Measurements from ENCODE around the gene CCDC24. TPM values are rescaled to one million over a fixed set of nuclear protein-coding genes. Genes with fewer than 3 reads are reported as not detected.

The CCDC24 gene
- total RNA-seq, 4 donors from 2014 or later = 0.73 to 2.9 (median 1.2) TPM

DNA sequence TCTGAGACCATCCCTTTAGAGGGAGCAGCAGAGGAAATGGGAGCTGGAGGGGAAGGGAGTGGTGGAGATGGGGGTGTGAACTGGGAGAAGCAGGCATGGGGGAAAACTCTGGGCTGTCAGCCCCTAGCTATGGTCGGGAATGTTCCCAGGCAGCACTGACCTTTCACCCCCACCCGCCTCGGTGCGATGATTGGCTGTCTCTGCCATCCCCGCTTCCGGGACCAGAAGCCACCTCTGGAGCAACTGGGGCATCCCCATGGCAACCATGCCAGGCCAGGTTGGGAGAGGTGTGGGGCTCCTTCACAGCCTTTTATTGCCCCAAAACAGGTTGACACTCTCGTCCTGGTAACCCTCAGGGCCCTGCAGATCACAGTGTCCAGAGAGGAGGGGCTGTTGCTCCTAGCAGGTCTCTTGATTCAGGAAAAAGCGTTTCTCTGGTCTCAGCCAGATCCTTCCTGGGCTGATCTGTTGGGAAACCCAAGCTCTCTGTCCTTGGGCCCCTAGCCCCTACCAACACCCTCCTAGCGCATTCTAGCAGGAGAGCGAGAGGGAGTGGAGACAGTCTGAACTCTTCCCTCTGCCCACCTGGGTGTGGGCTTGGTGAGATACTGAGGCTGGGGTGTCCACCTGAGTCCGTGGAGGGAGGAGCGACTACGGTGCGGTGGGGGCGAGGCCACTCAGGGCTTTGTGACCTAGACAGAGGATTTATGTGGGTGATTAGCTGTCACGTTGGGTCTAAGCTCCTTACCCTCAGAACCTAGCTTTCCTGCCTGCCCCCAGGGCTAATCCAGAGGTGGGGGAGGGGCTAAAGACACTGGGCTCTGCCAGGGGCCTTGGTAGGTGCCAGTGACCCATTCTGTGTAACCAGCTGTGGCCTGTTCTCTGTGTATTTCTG, 52.0 kb downstream of the CCDC24 start:
- no peaks in the 10 kb centered on the region for H3K4me1 ChIP-seq
- intact Hi-C loops (cut with DNase I; ENCODE audit: low total_unique reads) (no loop called here), in situ Hi-C loops (cut with MboI; ENCODE audit: low sequenced_read_pairs in 4 of 4) (loop anchor here in 3 of 4 donors (5.0 to 25.0 kb wide), 5 partner anchors 36 to 519 kb away; partner anchors contain the start of genes PTPRF (in 2 of the 3) and CCDC24 (in 1 of the 3))
- ATAC-seq (no peak), DNase-seq (no peak)
- no peak overlapping the region for H3K27ac ChIP-seq
- no peaks in the 10 kb centered on the region for H3K36me3 ChIP-seq
- H3K4me3 ChIP-seq = no peak overlapping the region
- no peaks in the 10 kb centered on the region for H3K9me3 ChIP-seq
- TF ChIP-seq POLR2A (IDR thresholded peaks at IDR 0.05) = no peak
- TF ChIP-seq, protein P1, sequence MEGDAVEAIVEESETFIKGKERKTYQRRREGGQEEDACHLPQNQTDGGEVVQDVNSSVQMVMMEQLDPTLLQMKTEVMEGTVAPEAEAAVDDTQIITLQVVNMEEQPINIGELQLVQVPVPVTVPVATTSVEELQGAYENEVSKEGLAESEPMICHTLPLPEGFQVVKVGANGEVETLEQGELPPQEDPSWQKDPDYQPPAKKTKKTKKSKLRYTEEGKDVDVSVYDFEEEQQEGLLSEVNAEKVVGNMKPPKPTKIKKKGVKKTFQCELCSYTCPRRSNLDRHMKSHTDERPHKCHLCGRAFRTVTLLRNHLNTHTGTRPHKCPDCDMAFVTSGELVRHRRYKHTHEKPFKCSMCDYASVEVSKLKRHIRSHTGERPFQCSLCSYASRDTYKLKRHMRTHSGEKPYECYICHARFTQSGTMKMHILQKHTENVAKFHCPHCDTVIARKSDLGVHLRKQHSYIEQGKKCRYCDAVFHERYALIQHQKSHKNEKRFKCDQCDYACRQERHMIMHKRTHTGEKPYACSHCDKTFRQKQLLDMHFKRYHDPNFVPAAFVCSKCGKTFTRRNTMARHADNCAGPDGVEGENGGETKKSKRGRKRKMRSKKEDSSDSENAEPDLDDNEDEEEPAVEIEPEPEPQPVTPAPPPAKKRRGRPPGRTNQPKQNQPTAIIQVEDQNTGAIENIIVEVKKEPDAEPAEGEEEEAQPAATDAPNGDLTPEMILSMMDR (IDR thresholded peaks at IDR 0.05 in 4 of 5, conservative IDR thresholded peaks at IDR 0.05 in 1 of 5) = no peak
- no peaks in the 10 kb centered on the region for H3K27me3 ChIP-seq

DNA sequence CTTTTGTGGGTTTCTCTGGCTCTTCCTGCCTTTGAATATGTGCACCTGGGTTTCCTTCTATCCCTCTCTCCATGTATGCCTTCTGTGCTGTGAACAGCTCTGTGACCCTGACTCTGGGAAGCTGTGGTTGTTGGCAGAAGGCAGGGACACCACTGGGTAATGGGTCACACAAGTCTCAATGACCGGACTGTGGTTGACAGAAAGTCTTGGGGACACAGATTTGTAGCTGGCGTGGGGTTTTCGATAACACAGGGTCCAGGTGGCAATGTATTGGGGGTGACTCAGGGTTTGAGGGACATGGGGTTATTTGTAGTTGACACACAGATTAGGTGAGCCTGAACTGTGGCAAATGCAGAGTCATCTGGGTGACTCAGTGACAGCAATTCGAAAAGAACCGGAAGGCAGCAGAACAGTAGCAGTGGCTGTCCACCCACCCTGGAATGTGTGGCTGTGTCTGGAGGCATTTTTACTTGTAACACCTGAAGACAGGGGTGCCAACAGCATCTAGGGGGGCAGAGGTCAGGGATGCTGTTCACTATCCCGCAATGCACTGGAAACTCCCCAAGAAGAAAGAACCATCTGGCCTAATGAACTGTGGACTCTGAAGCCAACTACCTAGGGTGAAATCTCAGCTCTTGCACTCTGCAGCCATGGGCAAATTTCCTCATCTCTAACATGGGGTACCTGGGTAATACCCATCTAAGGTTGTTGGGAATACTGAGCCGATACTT, 52.8 kb downstream of the CCDC24 start:
- Histone ChIP-seq H3K27me3 (no peaks in the 10 kb centered on the region), H3K9me3 (no peaks in the 10 kb centered on the region), H3K4me1 (no peaks in the 10 kb centered on the region), H3K4me3 (no peak overlapping the region), H3K27ac (no peak overlapping the region), H3K36me3 (no peaks in the 10 kb centered on the region)
- DNase-seq (no peak), ATAC-seq (no peak)
- intact Hi-C loops (cut with DNase I; ENCODE audit: low total_unique reads) (no loop called here), in situ Hi-C loops (cut with MboI; ENCODE audit: low sequenced_read_pairs in 4 of 4) (loop anchor here in 3 of 4 donors (5.0 to 25.0 kb wide), 5 partner anchors 37 to 519 kb away; partner anchors contain the start of genes PTPRF (in 2 of the 3) and CCDC24 (in 1 of the 3))
- no peak for TF ChIP-seq POLR2A (IDR thresholded peaks at IDR 0.05)
- TF ChIP-seq, protein P1 (IDR thresholded peaks at IDR 0.05 in 4 of 5, conservative IDR thresholded peaks at IDR 0.05 in 1 of 5) = no peak

DNA sequence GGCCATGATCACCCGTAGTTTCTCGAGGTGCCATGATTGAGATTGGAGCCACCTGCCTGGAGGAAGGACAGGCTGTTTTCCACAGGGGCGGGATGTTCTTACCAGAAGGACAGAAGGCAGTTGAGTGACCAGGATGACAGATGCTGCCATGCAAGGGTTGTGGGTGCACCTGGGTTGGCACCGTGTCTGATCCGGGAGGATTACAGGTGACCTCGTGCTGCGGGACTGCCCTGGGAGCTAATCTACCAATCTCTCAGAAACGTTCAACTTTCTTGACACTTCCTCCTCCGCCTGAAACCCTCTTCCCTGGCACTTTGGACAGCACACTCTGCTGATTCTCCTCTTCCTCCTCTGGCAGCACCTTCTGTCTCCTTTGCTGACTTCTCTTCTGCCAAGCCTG, 53.7 kb downstream of the CCDC24 start:
- H3K36me3 ChIP-seq = no peaks in the 10 kb centered on the region
- no peak overlapping the region for H3K4me3 ChIP-seq
- H3K4me1 ChIP-seq = no peaks in the 10 kb centered on the region
- intact Hi-C loops (cut with DNase I; ENCODE audit: low total_unique reads) (no loop called here), in situ Hi-C loops (cut with MboI; ENCODE audit: low sequenced_read_pairs in 4 of 4) (loop anchor here (5.0 to 25.0 kb wide), 6 partner anchors 38 to 520 kb away; partner anchors contain the start of genes PTPRF (in 2 of the 4) and CCDC24 (in 1 of the 4))
- TF ChIP-seq POLR2A (IDR thresholded peaks at IDR 0.05) = no peak
- TF ChIP-seq, protein P1 (IDR thresholded peaks at IDR 0.05 in 4 of 5, conservative IDR thresholded peaks at IDR 0.05 in 1 of 5) = no peak
- H3K27ac ChIP-seq = no peak overlapping the region
- DNase-seq (no peak), ATAC-seq (no peak)
- no peaks in the 10 kb centered on the region for H3K9me3 ChIP-seq
- no peaks in the 10 kb centered on the region for H3K27me3 ChIP-seq

Other genes with a start within 250 kb of the CCDC24 start
- gene ARTN, start 57.8 kb upstream of the CCDC24 start, total RNA-seq = 1 to 10 TPM in 1 of 4 donors, under 1 TPM in 1, not detected in 2; 0.25 to 1.8 TPM
- gene IPO13, start 44.6 kb upstream of the CCDC24 start, total RNA-seq = 100 to 1,000 TPM in 3 of 4 donors, 10 to 100 TPM in 1; 81.9 to 171 (median 105) TPM
- 10 to 100 TPM; 53.1 to 68.3 (median 55.3) TPM for gene DPH2, start 21.6 kb upstream of the CCDC24 start, total RNA-seq
- 100 to 1,000 TPM; 156 to 242 (median 195) TPM for gene ATP6V0B, start 16.6 kb upstream of the CCDC24 start, total RNA-seq
- gene B4GALT2, start 12.4 kb upstream of the CCDC24 start, total RNA-seq = 10 to 100 TPM; 63.5 to 97.8 (median 72.1) TPM
- gene SLC6A9, start 39.9 kb downstream of the CCDC24 start, total RNA-seq = under 1 TPM in 3 of 4 donors, not detected in 1; 0.16 to 0.63 (median 0.29) TPM
- gene KLF17, start 127.2 kb downstream of the CCDC24 start, total RNA-seq = not detected
- gene KLF18, start 150.0 kb downstream of the CCDC24 start, total RNA-seq = not detected
- 10 to 100 TPM; 24.9 to 42.2 (median 34.9) TPM for gene DMAP1, start 221.9 kb downstream of the CCDC24 start, total RNA-seq

Data from gastrocnemius medialis (tissue), 4 donors.